Measurements from ENCODE around the gene TREM1.

DNA sequence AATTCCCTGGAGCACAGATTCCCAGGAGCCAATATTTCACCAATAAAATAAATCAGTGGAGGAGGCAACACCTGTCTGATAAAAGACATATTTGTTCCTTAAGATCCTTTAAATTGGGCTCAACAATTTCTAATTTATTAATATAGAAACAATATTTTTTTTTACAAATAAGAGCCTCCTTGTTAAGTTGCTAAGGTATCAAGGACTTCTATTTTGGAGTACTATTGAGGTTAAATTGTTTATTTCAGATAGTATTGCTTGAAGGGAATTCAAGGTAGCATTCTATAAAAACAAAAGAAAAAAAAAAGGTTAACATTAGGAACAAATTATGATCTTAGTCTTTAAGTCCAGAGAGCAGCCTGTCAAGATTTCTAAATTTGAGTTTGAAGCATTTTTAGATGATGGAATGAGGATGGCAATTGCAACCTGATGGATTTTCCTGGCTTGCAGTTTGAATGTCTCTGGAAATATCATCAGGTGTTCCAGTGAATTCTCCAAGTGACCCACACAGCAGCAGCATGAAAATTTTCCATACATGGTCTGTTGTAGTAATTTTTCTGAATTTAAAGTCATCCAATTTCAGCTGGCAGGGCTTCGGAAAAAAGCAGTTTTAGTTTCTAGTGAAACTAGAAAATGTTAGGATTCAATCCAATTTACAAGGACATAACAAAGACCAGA, 29.6 kb upstream of the TREM1 start:
- TF ChIP-seq, protein P1, sequence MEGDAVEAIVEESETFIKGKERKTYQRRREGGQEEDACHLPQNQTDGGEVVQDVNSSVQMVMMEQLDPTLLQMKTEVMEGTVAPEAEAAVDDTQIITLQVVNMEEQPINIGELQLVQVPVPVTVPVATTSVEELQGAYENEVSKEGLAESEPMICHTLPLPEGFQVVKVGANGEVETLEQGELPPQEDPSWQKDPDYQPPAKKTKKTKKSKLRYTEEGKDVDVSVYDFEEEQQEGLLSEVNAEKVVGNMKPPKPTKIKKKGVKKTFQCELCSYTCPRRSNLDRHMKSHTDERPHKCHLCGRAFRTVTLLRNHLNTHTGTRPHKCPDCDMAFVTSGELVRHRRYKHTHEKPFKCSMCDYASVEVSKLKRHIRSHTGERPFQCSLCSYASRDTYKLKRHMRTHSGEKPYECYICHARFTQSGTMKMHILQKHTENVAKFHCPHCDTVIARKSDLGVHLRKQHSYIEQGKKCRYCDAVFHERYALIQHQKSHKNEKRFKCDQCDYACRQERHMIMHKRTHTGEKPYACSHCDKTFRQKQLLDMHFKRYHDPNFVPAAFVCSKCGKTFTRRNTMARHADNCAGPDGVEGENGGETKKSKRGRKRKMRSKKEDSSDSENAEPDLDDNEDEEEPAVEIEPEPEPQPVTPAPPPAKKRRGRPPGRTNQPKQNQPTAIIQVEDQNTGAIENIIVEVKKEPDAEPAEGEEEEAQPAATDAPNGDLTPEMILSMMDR (IDR thresholded peaks at IDR 0.05) = no peak
- no peak for TF ChIP-seq POLR2A (IDR thresholded peaks at IDR 0.05)

Measured in vagina (tissue), 2 donors.